ENCODE measurements around the gene CACNA1I.

CACNA1I gene

DNA sequence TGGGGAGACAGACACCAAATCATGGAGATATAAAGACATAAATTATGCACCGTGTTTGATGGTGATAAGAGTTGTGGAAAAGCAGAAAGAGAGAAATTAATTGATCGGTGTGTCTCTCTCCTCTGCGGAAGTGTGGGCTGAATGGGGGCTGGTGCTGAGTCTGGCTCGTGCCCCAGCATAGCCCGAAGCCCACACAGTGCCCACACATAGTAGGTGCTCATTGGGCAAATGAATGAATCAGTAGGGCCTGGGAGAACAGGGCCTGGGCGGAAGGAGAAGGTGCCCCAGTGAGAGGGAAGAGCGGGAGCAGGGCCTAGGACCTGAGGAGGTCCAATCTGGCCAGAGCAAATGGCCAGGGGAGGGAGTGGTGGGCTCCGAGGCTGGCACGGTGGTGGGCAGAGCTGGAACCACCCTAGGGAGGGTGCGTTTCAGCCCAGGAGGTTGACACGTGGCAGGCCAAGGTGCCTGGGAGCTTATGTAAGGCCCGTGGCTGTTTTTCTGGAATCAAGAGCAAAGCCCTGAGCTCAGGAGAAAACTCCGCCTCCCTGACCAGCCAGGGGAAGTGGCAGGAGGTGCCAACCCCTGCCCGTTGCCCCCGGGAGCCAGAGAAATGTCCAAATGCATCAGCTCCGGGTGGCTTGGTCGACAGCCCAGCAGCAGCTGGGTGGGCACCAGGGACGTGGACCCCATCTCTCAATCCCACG, 2.1 kb upstream of the CACNA1I start:
- DNase-seq (ENCODE audit: low read depth in 3 of 3) = no peak

DNA sequence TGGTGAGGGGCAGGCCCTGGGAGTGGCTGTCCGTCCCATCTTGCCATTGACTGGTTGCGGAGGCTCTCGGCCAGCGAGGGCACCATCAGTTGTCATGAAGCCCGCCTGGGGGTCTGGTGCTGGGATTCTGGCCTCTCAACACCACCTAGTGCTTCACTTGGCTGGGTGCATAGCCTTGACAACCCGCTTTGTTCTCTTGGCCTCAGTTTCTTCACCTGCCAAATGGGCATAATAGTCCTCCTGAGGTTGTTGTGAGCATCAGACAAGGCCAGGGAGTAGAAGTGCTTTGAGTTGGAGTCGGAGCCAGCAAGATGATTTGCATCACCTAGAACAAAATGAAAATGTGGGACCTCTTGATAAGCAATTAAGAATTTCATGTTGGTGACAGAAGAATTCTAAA, 1.5 kb upstream of the CACNA1I start:
- DNase-seq (ENCODE audit: low read depth in 3 of 3) = no peak

DNA sequence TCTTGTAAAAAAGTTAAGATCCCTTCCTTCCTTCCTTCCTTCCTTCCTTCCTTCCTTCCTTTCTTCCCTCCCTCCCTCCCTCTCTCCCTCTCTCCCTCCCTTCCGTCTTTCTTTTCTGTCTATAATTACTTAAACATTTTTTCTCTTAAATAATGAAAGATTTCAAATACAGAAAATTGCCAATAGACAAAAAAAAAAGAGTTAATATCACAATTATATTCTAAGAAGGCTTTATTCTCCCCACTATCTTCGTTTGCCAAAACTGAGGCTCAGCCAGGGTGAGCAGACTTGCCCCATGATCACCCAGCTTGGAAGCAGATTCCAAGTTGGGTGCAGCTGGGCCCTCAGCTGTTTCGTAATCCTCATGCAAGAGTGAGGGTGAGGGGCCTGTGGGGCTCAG, 327 bp upstream of the CACNA1I start:
- no peak for DNase-seq (ENCODE audit: low read depth in 3 of 3)

DNA sequence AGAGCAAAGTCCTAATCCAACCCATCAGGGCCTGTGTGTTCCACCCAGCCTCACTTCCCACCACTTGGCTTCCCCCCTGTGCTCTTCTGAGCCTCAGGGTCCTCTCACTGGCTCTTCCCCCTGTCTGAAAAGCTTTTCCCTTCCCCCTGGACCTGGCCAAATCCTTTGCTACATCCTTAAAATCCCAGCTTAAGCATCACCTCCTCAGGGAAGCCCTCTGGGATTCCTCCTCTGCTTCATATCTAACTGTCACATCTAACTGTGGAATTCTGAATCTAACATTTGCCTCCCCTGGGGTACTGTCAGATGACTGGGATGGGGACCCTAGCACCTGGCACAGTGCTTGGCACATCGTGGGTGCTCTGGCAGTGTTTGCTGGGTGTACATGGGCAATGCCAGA, 985 bp downstream of the CACNA1I start:
- no peak for DNase-seq (ENCODE audit: low read depth in 3 of 3)

DNA sequence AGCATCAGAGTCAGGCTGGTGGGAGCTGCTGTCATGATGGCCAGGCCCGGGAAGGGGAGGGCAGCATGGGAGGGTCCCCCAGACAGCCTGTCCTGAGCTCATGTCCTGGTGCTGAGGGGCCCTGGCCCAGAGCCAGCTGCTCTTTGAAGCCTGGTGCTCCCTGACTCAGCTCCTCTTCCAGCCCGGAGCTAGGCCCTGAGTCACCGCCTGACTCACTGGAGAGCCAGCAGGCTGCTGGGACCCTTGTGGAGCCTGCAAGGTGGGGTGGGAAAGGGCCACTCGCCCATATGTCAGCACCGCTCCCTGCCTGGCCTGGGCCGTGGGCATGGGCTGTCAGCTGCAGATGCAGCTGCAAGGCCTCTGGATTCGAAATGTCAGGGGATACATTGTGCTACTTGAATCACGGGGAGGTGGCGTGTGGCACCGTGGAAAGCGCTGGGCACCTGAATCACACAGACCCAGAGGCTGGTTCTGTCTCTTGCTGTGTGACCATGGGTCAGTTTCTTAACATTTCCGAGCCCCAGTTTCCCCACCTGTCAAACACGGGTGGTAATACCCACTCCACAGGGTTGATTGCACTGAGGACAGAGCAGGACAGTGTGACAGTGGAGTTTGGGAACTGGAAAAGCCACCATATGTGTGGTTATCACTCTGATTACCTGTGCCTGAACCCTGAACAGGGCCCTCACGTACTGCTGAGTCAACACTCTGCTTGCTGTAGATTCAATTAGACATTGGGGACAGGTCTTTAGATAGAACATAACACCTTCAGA, 4.4 kb downstream of the CACNA1I start:
- no peak for DNase-seq (ENCODE audit: low read depth in 3 of 3)

DNA sequence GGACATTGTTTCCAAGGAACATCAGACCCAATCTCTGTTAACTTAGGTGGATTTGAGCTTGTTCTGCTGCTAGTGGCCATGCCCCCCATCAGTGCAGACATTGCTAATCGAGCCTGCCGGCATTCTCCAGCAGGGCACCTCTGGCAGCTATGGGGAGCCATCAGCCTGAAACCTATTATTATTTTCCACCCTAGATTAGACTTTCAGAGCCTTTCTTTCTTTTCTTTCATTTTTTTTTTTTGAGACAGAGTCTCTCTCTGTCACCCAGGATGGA, 4.9 kb downstream of the CACNA1I start:
- no peak for DNase-seq (ENCODE audit: low read depth in 3 of 3)

DNA sequence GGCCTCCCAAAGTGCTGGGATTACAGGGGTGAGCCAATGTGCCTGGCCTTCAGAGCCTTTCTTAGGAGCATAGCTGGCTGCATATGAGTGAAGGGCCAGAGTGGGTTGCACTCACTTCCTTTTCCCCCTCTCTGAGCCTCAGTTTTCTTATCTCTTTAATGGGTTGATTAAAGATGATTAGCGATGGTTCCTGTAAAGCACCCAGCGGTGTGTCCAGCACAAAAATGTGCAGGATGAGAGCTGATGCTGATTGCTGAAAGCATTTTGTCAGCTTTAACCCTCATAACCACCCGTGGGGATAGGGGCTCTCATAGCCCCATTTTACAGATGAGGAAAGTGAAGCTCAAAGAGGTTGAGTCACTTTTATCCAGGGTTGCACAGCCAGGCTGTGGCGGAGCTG, 5.5 kb downstream of the CACNA1I start:
- DNase-seq (ENCODE audit: low read depth in 3 of 3) = no peak

DNA sequence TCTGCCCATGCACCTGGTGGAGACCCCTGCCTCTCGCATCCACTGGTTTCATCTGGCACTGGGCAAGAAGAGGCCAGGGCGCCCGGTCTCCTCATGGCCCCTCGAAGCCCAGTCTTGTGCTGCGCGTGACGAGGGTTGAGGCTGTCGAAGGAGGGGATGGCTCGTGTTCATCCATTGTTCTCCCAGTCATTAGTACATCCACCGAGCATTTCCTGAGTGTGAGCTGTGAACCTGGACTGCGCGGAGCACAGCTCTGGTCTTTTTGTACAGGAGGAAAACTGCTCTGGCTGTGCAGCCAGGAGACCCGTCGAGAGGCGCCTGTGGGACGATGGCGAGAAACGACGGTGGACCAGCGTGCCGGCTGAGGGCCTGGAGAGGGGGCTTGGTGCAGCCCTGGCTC, 6.8 kb downstream of the CACNA1I start:
- DNase-seq (ENCODE audit: low read depth in 3 of 3) = no peak

DNA sequence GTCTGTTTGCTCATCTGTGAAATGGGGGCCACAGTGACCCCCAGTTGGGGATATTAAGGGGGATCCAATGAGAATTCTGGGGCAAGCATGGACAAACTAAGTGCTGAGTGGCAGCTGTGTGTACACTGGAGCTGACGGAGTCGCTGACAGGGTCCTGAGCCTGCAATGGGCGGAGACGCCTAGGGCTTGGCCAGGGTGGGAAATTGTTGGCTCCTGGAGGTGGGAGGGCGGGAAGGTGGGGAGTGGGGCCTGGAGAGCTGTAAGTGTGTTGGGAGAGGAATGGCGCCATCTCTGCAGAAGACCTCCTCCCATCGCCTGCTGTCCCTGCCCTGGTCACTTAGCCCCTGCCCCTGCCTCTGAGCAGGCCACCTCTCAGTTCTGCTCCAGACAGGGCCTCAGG, 7.3 kb downstream of the CACNA1I start:
- no peak for DNase-seq (ENCODE audit: low read depth in 3 of 3)

DNA sequence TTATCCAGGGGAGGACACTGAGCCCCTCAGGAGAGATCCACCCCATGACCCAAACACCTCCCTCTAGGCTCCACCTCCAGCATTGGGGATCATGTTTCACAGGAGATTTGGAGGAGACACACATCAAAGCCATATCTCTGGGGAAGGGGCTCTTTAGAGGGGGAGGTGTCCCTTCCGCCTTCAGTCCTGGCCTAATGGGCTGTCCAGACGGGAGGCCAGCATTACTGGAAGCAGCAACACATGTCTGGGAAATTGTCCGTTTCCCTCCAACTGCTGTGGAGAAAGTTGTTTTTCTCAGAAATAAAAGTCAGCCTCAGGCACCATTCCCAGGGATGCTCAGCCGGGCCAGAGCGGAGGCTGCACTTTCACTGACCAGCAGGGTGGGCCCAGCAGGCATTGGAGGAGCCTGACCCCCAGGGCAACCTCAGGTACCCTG, 9.5 kb downstream of the CACNA1I start:
- DNase-seq (ENCODE audit: low read depth in 3 of 3) = no peak

DNA sequence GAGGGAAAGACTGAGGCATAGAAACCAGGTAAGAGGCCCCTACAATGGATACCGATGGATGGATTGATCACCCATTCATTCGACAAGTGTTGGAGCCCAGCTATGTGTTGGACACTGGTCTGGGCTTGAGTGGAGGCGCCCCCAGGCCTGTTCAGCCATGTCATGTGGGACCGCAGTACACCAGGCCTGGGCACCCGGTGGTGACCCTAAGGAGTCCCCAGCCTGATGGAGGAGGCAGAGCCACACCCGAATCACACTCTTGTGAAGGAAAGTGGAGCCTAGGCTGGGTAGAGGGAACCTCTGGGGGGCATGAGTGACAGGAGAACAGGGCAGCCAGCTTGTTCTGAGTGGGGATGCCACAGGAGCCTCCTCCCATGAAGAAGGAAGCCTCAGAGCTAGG, 10.2 kb downstream of the CACNA1I start:
- no peak for DNase-seq (ENCODE audit: low read depth in 3 of 3)

DNA sequence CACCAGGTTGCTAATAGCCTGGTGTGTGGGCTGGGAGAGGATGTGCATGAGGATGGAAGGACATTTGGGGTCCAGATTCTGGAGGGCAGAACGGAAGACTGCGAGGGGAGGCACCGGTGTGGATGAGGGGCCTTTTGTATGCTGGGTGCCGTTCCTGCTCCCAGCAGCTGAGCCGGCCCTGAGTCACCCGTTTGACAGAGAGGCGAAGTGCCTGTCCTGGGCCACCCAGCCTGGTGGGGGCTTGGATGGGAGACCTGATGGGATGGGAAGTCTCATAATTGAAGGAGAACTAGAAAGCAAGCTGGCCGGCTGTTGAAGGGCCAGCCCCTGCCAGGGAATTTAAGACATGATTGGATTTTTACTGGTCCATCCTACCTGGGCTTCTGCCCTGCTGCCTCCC, 10.8 kb downstream of the CACNA1I start:
- DNase-seq (ENCODE audit: low read depth in 3 of 3) = no peak

DNA sequence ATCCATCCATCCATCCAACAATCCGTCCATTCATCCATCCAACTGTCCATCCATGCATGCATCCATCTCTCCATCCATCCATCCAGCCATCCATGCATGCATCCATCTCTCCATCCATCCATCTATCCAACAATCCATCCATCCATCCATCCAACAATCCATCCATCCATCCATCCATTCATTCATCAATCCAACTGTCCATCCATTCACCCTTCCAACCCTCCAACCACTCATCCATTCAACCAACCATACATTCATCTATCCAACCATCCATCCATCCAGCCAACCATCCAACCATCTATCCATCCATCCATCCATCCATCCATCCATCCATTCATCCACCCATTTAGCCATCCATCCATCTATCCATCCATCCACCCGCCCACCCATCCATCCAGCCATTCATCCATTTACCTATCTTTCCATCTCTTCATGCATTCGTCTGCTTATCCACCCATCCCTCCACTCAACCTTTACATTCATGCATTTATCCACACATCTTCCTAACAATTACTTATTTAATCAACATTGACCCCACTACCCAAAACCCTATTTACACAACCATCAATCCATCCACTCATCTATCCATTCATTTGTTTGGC, 12.6 kb downstream of the CACNA1I start:
- no peak for DNase-seq (ENCODE audit: low read depth in 3 of 3)

DNA sequence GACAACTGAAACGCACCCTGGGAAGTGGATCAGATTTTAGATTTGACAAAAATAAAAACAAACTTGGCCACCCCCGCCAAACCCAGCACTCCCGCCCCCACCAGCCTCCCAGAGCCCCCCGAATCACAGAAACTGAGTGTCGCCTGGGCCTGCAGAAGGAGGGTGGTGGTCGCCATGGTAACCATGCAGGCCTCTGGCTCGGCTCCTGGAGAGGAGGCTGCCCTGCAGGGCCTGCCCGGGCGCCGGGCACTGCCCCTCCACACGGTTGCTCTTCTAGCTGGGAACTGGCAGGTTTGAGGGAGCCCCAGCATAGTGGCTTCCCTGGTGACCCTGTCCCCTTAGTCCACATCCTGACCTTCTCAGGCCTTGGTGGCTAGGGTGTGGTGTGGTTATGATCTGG, 19.3 kb downstream of the CACNA1I start:
- no peak for DNase-seq (ENCODE audit: low read depth in 3 of 3)

DNA sequence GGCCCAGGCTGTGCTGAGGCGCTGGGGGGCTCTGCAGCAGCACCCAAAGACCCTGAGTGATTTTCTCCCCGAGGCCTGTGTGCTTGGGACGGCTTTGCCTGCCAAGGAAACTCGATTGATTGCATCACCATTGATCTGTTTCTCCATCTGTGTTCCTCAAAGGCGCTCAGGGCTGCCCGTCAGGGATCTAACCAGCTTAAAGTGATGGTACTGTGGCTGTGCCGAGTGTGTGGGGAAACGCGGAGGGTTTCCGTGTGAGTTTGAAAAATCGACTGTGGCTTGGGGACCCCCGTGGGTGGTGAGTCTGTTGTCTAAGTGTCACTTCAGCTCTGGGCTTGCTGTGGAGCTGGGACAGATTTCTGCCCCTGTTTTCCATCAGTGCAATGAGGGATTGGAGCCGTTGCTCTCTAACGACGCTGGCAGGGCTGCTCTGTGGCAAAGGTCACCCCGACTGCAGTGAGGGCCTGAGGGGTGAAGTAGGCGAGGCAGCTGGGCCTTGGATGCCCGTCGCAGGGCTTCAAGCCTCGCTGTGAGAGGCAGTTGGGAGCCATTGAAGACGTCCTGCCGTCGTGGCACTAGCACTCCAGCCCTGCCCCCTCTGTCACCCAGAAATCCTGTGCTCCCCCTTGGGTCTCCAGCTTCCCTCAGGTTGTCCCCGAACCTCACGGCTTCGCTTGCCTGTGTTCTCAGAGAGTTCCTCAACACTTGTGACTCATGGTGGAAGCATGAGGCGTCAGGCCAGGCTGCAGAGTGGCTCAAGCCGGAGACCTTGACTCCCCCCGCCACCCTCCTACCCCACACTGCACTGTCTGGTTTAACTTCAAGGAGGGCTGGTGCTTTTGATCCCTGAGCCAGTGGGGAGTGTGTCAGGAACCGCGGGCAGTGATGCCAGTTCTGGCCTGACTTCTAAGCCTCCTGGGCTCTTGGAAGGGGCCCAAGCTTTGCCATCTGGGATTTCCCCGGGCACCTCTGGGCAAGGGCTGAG, 21.8 kb downstream of the CACNA1I start:
- no peak for DNase-seq (ENCODE audit: low read depth in 3 of 3)

DNA sequence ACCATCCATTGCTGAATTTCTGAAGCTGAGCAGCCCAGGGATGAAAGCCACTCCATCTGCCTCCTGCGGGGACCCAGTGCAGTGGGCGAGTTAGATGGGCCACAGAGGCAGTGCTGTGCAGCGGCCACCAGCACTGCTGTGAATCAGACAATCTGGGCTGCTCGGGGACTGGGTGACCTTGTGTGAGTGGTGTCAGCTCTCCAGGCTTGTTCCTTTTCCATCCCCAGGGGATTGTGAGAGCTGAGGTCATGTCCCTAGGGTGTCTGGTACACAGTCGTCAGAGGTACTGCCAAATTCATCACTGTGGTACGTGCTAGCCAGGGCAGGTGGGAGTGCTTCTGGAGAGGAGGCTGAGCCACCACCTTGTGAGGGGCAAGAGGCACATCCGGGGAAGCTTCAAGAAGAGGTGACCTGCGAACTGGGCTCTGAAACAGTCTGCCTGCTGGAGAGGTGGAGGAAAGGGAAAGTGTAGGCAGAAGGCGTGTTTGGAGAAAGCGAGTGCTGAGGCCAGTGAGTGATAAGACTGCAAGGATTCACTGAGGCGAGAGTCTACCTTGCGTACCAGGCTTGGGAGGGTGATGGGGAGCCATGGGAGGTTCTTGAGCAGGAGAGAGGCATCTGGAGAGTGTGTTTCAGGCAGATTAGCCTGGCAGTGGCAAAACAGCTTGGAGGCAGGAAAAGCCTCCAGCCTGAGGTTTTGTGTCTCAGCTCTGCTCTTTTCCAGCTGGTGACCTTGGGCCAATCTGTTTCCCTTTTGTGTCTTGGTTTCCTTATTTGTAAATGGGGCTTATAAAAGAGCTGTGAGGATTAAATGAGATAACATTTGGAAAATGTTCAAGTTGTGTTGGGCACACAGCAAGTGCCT, 22.7 kb downstream of the CACNA1I start:
- DNase-seq (ENCODE audit: low read depth in 3 of 3) = no peak

DNA sequence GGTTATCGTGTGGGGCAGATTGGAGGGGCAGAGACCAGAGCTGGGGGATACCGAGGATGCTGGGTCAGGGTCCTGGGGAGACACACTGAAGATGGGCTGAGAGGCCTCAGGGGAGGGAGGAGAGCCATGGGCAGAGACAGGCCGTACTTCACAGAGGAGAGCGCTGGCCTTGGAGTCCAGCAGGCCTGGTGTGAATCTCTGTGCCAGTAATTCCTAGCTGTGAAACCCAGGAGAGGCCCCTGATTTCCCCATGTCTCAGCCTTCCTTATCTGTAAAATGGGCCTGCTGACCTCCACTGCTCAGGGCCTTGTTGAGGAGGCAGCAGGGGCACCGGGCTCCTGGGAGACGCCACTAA, 23.4 kb downstream of the CACNA1I start:
- no peak for DNase-seq (ENCODE audit: low read depth in 3 of 3)

DNA sequence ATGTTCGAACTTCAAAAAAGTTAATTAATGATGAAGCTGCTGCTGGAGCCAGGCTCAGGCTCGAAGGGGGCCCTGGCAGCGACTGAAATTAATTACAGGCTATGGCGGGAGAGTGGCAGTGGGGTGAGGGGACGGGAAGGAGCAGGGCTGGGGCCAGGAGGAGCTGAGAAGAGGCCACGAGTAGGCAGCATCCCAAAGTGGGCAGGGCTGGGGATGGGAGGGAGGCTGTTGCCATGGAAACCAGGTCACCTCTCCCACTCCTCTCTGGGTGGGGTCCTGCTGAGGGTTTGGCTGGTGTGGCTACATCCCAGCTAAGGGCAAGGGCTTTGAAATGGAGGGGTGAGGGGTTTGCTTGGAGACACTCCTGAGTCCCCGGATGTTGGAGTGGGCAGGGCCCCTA, 23.9 kb downstream of the CACNA1I start:
- DNase-seq (ENCODE audit: low read depth in 3 of 3) = no peak

DNA sequence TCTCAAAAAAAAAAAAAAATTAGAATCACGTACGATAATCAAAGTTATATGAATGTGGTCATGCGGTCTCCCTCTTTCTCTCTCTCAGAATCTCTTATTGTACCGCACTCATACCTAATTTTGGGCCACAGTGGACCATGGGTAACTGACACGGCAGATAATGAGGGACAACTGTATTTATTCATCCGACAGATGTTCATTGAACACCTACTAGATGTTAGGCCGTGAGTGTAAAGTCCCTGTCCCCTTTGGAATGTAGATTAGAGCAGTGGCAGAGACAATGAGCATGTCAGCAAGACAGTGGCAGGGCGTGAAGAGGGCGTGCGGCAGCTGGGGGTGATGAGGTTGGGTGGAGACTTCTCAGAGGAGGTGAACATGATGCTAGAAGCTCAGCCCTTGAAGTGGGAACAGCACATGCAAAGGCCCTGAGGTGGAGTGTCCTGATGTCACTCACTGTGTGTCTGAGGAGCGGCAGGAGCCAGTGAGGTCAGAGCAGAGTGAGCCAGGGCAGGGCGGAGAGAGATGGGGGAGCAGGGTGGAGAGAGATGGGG, 25.1 kb downstream of the CACNA1I start:
- no peak for DNase-seq (ENCODE audit: low read depth in 3 of 3)

DNA sequence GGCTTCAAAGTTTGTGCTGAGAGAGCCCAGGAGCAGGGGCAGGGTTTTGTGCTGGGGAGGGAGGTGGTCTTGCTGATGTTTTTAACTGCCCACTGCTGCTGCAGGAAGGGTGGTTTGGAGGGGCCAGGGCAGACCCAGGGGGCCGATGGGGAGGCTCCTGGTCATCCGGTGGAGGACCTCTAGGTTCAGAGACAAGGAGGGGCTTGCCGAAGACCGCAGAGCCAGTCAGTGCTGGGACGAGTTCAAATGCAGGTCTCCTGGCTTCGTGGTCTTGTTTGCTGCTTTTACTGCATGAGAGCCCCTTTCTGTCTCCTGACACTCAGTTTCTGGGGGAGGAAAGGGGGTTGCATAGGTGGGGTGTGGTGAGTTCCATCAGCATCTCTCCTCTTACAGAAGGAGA, 26.0 kb downstream of the CACNA1I start:
- no peak for DNase-seq (ENCODE audit: low read depth in 3 of 3)

DNA sequence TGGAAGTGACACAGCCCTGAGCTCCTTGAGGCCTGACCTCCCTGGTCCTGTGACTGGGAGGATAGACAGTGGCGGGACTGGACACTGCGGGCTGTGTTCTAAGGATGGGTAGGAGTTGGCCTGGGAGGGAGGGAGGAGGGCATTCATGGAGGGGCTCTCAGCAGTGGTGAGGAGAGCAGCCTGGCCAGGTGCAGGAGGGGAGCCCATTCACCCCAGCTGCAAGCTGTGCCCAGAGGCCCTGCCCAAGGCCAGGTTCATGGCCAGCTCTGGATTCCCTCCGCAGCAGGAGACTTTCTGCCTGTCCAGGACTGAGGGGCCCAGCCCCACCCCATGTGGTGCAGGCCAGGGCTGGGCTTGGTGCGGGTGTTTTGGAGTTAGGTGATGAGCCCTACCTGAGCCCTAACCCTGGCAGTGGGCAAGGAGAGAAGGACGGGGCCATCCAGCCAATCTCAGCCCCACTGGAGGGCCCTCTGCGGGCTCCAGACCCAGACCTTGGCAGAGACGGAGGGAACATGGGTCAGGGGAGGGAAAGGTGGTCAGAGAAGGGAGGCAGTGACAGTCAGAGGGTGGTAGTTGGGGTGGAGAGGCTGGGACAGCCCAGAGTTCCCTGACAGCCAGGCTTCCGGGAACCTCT, 26.8 kb downstream of the CACNA1I start:
- DNase-seq (ENCODE audit: low read depth in 3 of 3) = no peak
